HEK293 (cell line): ENCODE measurements around the gene TMEM214.
A peak's percentile ranks its signal among the peaks of the same experiment; 100 is the strongest.

Experiments
- CTCF ChIA-PET: fragments of 350-600 bp; formaldehyde crosslinking; extraction: SDS; loops from one replicate; lab custom pipeline; 2021; ENCODE audit warnings: antibody characterized with exemption; lab: Yijun Ruan, JAX
- POLR2A ChIA-PET: fragments of 300-600 bp; formaldehyde crosslinking; extraction: SDS; loops from one replicate; lab custom pipeline; 2020; ENCODE audit warnings: antibody characterized with exemption, inconsistent platforms; lab: Yijun Ruan, JAX
- H3K27ac ChIP-seq: fragments of 200-500 bp; sonication (Bioruptor generic); 2 replicates; pipeline ENCODE4 v1.5.1; 2014; ENCODE audit warnings: low read depth, low read length, control low read depth, inconsistent platforms; ENCODE audit errors: extremely low read depth
- H3K36me3 ChIP-seq, 2 experiments: fragments of 200-500 bp in 1 of 2; sonication (Bioruptor generic) in 1 of 2; 1 replicate in 1 of 2; 2 replicates in 1 of 2; pipeline ENCODE4 v1.5.1; 2014 to 2017; ENCODE audit warnings: inconsistent platforms in 2 of 2, low read length in 2 of 2; ENCODE audit not compliant: control insufficient read depth in 2 of 2, insufficient read depth in 1 of 2
- H3K4me1 ChIP-seq: fragments of 200-500 bp; sonication (Bioruptor generic); 2 replicates; pipeline ENCODE4 v1.5.1; 2014; ENCODE audit warnings: mild to moderate bottlenecking, low read length, inconsistent platforms; ENCODE audit not compliant: control insufficient read depth, insufficient read depth
- H3K4me3 ChIP-seq: 2 replicates; pipeline ENCODE4 v1.5.1; 2011; ENCODE audit warnings: low read depth, mild to moderate bottlenecking, control low read depth, low read length, moderate library complexity
- H3K9me3 ChIP-seq: fragments of 200-500 bp; sonication (Bioruptor generic); 2 replicates; pipeline ENCODE4 v1.5.1; 2014; ENCODE audit warnings: low read depth, low read length, inconsistent platforms; ENCODE audit not compliant: control insufficient read depth, insufficient read depth
- GLI2 ChIP-seq: fragments of 450-650 bp; formaldehyde crosslinking; IDR thresholded peaks from 2 replicates; pipeline ENCODE4; 2017; ENCODE audit warnings: missing biosample characterization, missing genetic modification characterization, low read depth, borderline replicate concordance
- KLF9 ChIP-seq: fragments of 450-650 bp; formaldehyde crosslinking; IDR thresholded peaks from 2 replicates; pipeline ENCODE4 v1.5.1; 2016; ENCODE audit warnings: missing biosample characterization, missing genetic modification characterization, low read depth
- MEIS1 ChIP-seq: sonication (generic); formaldehyde crosslinking; IDR thresholded peaks from 2 replicates; pipeline ENCODE4 v1.8.1; 2022; ENCODE audit warnings: missing genetic modification reagents, mild to moderate bottlenecking, borderline replicate concordance
- REST ChIP-seq: fragments of 450-650 bp; formaldehyde crosslinking; IDR thresholded peaks from 2 replicates; pipeline ENCODE4 v1.5.1; 2016; ENCODE audit warnings: missing biosample characterization, missing genetic modification characterization
- SP2 ChIP-seq: fragments of 450-650 bp; formaldehyde crosslinking; IDR thresholded peaks from 2 replicates; pipeline ENCODE4 v1.5.1; 2016; ENCODE audit warnings: missing biosample characterization, missing genetic modification characterization
- ZFP37 ChIP-seq: fragments of 450-650 bp; formaldehyde crosslinking; IDR thresholded peaks from 2 replicates; pipeline ENCODE4 v1.5.1; 2016; ENCODE audit warnings: missing biosample characterization, missing genetic modification characterization
- ZNF214 ChIP-seq: fragments of 450-650 bp; formaldehyde crosslinking; IDR thresholded peaks from 2 replicates; pipeline ENCODE4 v1.5.1; 2017; ENCODE audit warnings: missing biosample characterization, mild to moderate bottlenecking, missing genetic modification characterization, borderline replicate concordance
- ZNF248 ChIP-seq: fragments of 450-650 bp; formaldehyde crosslinking; IDR thresholded peaks from 2 replicates; pipeline ENCODE4 v1.5.1; 2017; ENCODE audit warnings: missing biosample characterization, missing genetic modification characterization
- ZNF354C ChIP-seq: fragments of 450-650 bp; formaldehyde crosslinking; IDR thresholded peaks from 2 replicates; pipeline ENCODE4 v1.5.1; 2016; ENCODE audit warnings: missing biosample characterization, missing genetic modification characterization, low read depth, borderline replicate concordance
- ZNF362 ChIP-seq: fragments of 450-650 bp; formaldehyde crosslinking; IDR thresholded peaks from 2 replicates; pipeline ENCODE4 v1.5.1; 2016; ENCODE audit warnings: missing biosample characterization, missing genetic modification characterization
- ZNF623 ChIP-seq: fragments of 450-650 bp; formaldehyde crosslinking; IDR thresholded peaks from 2 replicates; pipeline ENCODE4 v1.5.1; 2016; ENCODE audit warnings: missing biosample characterization, missing genetic modification characterization

Gene TMEM214

GRCh38 chr2:27086724-27087593 lies 54.2 kb downstream of the TMEM214 start, which contains the start of gene KHK (continued):
- TF ChIP-seq MEIS1 (CRISPR knock-in tag) (no peak), ZNF623 (tag by site-specific recombination) (no peak), GLI2 (tag by site-specific recombination) (no peak), SP2 (tag by site-specific recombination) (peak; percentile 27; the same call in 1 of the 2 replicates), ZNF214 (no peak)

GRCh38 chr2:27087823-27088410 lies 55.2 kb downstream of the TMEM214 start:
- ChIA-PET CTCF (interaction anchor here (0.9 to 3.3 kb wide), 8 partner anchors 10 to 177 kb away, joined by 3 to 44 read pairs (median 3); partner anchors contain the start of gene OST4), POLR2A (interaction anchor here (0.7 to 2.8 kb wide), 6 partner anchors 10 to 282 kb away, joined by 4 to 11 read pairs (median 6); partner anchors contain the start of gene AGBL5)
- Histone ChIP-seq H3K4me3 (no peak overlapping the region), H3K4me1 (peaks cover 5% of the 10 kb centered on the region; the same call in 1 of the 2 replicates), H3K36me3 (peaks cover 0 to 19% of the 10 kb centered on the region in 2 experiments; a peak in 1 of 3 replicates), H3K27ac (no peak overlapping the region), H3K9me3 (no peaks in the 10 kb centered on the region)
- TF ChIP-seq REST (tag by site-specific recombination), result no peak
- no peak for TF ChIP-seq ZNF248 (tag by site-specific recombination)
- TF ChIP-seq KLF9 (tag by site-specific recombination), result no peak
- TF ChIP-seq ZNF362, result peak; percentile 73

GRCh38 chr2:27088634-27089033 lies 55.9 kb downstream of the TMEM214 start:
- no peak for TF ChIP-seq ZNF354C (tag by site-specific recombination)
- TF ChIP-seq ZFP37 (tag by site-specific recombination), result no peak
- CTCF ChIA-PET, result interaction anchor here (0.6 to 1.5 kb wide), 4 partner anchors 72 to 175 kb away, joined by 3 to 4 read pairs (median 3); no protein-coding TSS in a partner anchor
- Histone ChIP-seq H3K27ac (no peak overlapping the region), H3K4me3 (no peak overlapping the region), H3K36me3 (peaks cover 0 to 25% of the 10 kb centered on the region in 2 experiments; a peak in 1 of 3 replicates), H3K9me3 (no peaks in the 10 kb centered on the region), H3K4me1 (peaks cover 5% of the 10 kb centered on the region; the same call in 1 of the 2 replicates)
- POLR2A ChIA-PET, result interaction anchor here (2.8 kb wide), 1 partner anchor 39 kb away, joined by 11 read pairs; the partner anchor contains the start of gene AGBL5
